Loucy (cell line): ENCODE data around the gene CDH13.

ENCODE experiments used
- EZH2phosphoT487 ChIP-seq: fragments of 200-600 bp; IDR thresholded peaks from 2 replicates; pipeline ENCODE4 v1.6.1; 2018; ENCODE audit warnings: antibody characterized with exemption, mild to moderate bottlenecking, moderate library complexity, borderline replicate concordance
- TF ChIP-seq, protein P1 (sequence below): fragments of 200-600 bp; sonication (generic); conservative IDR thresholded peaks from 2 replicates; pipeline ENCODE4 v1.5.1; 2014; ENCODE audit warnings: mild to moderate bottlenecking, antibody characterized with exemption, low read length

GRCh38 chr16:83810901-83811300 lies 1184.1 kb downstream of the CDH13 start:
- TF ChIP-seq, protein P1, sequence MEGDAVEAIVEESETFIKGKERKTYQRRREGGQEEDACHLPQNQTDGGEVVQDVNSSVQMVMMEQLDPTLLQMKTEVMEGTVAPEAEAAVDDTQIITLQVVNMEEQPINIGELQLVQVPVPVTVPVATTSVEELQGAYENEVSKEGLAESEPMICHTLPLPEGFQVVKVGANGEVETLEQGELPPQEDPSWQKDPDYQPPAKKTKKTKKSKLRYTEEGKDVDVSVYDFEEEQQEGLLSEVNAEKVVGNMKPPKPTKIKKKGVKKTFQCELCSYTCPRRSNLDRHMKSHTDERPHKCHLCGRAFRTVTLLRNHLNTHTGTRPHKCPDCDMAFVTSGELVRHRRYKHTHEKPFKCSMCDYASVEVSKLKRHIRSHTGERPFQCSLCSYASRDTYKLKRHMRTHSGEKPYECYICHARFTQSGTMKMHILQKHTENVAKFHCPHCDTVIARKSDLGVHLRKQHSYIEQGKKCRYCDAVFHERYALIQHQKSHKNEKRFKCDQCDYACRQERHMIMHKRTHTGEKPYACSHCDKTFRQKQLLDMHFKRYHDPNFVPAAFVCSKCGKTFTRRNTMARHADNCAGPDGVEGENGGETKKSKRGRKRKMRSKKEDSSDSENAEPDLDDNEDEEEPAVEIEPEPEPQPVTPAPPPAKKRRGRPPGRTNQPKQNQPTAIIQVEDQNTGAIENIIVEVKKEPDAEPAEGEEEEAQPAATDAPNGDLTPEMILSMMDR, result no peak
- no peak for TF ChIP-seq EZH2phosphoT487
